Measurements from ENCODE around the gene AUTS2. TPM values are rescaled to one million over a fixed set of nuclear protein-coding genes. Genes with fewer than 3 reads are reported as not detected.

The AUTS2 gene
- total and polyA plus RNA-seq, 2 of the 8 experiments (the other 6 are each of a cell fraction or from before 2014, with no cell fraction given): 25.9 to 101 TPM

DNA sequence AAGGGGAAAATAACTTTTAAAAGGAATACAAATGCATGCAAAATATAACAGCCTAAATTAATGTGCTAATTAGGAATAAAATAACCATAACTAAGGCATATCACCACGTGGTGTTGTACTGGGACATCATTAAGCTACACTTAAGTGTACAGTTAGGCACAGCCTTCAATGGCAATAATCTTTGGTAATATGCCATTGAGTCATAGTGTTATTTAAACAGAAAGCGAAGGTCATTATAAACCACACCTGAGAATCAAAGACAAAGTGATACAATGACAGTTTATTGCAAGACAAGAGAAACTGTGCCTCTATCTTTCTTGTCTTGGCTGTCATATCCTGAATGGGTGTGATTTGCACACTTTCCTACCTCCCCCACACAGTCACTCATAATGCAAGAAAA, 30.5 kb upstream of the AUTS2 start (continued):
- TF ChIP-seq, protein P1, sequence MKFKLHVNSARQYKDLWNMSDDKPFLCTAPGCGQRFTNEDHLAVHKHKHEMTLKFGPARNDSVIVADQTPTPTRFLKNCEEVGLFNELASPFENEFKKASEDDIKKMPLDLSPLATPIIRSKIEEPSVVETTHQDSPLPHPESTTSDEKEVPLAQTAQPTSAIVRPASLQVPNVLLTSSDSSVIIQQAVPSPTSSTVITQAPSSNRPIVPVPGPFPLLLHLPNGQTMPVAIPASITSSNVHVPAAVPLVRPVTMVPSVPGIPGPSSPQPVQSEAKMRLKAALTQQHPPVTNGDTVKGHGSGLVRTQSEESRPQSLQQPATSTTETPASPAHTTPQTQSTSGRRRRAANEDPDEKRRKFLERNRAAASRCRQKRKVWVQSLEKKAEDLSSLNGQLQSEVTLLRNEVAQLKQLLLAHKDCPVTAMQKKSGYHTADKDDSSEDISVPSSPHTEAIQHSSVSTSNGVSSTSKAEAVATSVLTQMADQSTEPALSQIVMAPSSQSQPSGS (IDR thresholded peaks at IDR 0.05; ENCODE audit: low read length): no peak
- TF ChIP-seq KDM4A (IDR thresholded peaks at IDR 0.05; ENCODE audit: low read depth, low read length, severe bottlenecking): no peak
